NCI-H2171 treated with DMSO at 0.1 percent for 48 hours (cell line): ENCODE measurements around the gene CPLX1.

Experiments used
- DNase-seq: peaks from one replicate; lab custom pipeline; 2025; lab: John Stamatoyannopoulos, UW

The CPLX1 gene

GRCh38 chr4:855880-856224 lies 29.9 kb upstream of the CPLX1 start:
- no peak for DNase-seq

GRCh38 chr4:854356-854755 lies 28.4 kb upstream of the CPLX1 start:
- no peak for DNase-seq

- no peak for DNase-seq
These were observed 27.5 kb upstream of the CPLX1 start for GRCh38 chr4:853416-853781.

GRCh38 chr4:851701-852430 lies 25.9 kb upstream of the CPLX1 start:
- no peak for DNase-seq

GRCh38 chr4:850323-850945 lies 24.5 kb upstream of the CPLX1 start:
- no peak for DNase-seq

- no peak for DNase-seq
These were observed 23.7 kb upstream of the CPLX1 start for GRCh38 chr4:849478-850175.

GRCh38 chr4:848803-849477 lies 23.0 kb upstream of the CPLX1 start:
- DNase-seq = no peak

GRCh38 chr4:848307-848691 lies 22.4 kb upstream of the CPLX1 start:
- DNase-seq = no peak

- DNase-seq = no peak
These were observed 19.9 kb upstream of the CPLX1 start for GRCh38 chr4:845836-846251.

GRCh38 chr4:845233-845835 lies 19.4 kb upstream of the CPLX1 start:
- DNase-seq = no peak

GRCh38 chr4:844752-845232 lies 18.9 kb upstream of the CPLX1 start:
- DNase-seq = no peak

- DNase-seq = no peak
These were observed 13.9 kb upstream of the CPLX1 start for GRCh38 chr4:839675-840443.

- no peak for DNase-seq
These were observed 11.8 kb upstream of the CPLX1 start for GRCh38 chr4:837772-838171.

- DNase-seq = no peak
These were observed 10.9 kb upstream of the CPLX1 start for GRCh38 chr4:836750-837301.

- DNase-seq = no peak
These were observed 10.1 kb upstream of the CPLX1 start for GRCh38 chr4:836003-836511.

GRCh38 chr4:835148-836002 lies 9.4 kb upstream of the CPLX1 start:
- DNase-seq = peak; percentile 50

GRCh38 chr4:834368-835147 lies 8.6 kb upstream of the CPLX1 start:
- no peak for DNase-seq

GRCh38 chr4:833731-834367 lies 7.9 kb upstream of the CPLX1 start:
- no peak for DNase-seq

- DNase-seq = no peak
These were observed 7.2 kb upstream of the CPLX1 start for GRCh38 chr4:833156-833555.
